Activated T-cell treated with anti-CD3 and anti-CD28 coated beads for 4 hours (primary cell): ENCODE measurements around the gene RAB3D.
"Not testable (repeated sequence)": the region's sequence is repeated elsewhere in the genome, so short reads cannot be mapped to it uniquely, and the experiment has no call there.

Experiments
- DNase-seq: peaks from one replicate; pipeline ENCODE4 v3.0.0-alpha.2; 2020

The RAB3D gene

GRCh38 chr19:11339254-11340098 lies at the start of gene RAB3D:
Gene RAB3D, minus strand, starts transcription at chr19:11339657. Its CDS starts 2,258 bp downstream, at chr19:11337399.
- DNase-seq: peak; percentile 76

DNA sequence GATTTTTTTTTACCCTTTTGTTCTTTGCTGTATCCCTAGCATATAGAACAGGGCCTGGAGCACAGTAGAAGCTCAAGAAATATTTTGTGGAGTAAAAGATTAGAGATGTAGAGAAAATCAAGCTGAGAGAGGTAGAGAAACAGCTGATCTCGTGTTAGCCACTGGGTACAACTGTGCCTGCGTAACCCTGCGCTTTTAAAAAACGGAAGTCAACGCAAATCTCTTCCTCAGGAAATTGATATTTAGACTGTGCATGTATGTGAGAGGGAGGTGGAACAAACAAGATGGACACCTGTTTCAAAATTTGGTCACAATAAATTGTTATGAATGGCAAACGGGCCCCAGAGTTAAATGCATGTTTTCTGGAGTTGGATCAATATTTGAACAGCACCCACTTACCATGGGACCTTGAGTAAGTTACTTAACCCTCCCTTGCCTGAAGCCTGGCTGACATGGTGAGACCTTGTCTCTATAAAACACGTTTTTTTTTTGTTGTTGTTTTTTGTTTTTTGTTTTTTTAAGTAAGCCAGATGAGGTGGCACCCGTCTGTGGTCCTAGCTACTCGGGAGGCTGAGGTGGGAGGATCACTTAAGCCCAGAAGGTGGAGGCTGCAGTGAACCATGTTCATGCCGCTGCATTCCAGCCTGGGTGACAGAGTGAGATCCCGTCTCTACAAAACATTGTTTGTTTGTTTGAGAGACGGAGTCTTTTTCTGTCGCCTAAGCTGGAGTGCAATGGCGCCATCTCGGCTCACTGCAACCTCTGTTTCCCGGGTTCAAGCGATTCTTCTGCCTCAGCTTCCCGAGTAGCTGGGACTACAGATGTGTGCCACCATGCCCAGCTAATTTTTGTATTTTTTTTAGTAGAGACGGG lies 47.9 kb upstream of the RAB3D start:
- no peak for DNase-seq

- no peak for DNase-seq
Measured at GRCh38 chr19:11384778-11385129, 45.3 kb upstream of the RAB3D start.

DNA sequence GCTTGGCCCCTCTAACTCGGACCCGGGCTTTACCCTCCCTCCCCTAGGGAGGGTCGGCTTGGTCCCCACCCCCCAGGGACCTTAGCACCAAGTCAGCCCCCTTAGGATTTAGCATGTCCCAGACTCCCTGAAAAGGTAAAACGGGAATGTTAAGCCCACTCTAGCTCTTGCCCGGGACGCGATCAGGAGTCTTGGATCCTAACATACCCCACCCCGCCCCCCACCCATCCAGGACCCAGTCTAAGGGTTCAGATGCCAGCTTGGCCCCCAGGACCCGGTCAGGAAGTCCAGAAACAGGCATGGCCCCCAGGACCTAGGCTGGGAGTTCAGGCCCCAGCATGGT lies 44.2 kb upstream of the RAB3D start:
- DNase-seq: no peak

DNA sequence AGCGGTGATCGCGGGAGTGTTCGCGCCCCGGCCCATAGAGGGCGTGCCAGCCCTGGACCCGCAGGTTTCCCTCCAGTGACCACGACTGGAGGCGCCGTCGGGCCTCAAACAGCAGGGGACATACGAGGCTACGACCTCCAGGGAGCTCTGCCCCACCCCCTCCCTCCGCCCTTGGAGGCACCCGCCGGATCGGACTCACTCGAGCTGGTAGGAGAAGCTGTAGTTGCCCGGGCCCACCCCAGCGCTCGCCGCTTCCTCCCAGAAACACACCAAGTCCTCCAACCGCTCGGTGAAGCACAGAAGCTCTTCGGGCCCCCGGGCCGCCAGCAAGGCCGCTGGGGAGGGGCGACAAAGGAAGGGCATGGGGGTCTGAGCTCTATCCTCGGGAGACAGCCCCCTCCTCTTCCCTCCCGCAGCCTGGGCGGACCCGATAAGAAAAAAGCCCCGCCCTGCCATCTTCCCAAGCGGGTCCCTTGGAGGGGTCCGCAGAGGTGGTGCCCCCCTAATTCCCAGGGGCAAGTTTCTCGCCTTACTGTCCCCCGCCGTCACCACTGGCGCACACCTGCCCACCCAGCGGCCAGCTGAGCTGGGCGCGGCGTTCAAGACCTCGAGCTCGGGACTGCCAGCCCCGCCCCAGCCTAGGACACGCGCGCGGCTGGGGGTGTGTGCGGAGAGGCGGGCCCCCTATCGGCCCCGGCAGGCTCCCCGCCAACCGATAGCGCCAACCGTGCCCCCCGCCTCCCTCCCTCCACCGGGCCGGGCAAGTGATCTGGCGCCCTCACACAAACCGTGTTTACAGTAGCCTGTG lies 43.6 kb upstream of the RAB3D start:
- DNase-seq: no peak

GRCh38 chr19:11380653-11381537 lies 41.4 kb upstream of the RAB3D start:
- DNase-seq: peak; percentile 94

- no peak for DNase-seq
Measured at GRCh38 chr19:11379857-11380350, 40.4 kb upstream of the RAB3D start.

GRCh38 chr19:11379269-11379845 lies 39.9 kb upstream of the RAB3D start:
- not testable (repeated sequence) for DNase-seq

- DNase-seq: no peak
Measured at GRCh38 chr19:11378319-11379189, 39.1 kb upstream of the RAB3D start.

- no peak for DNase-seq
Measured at GRCh38 chr19:11377756-11378155, 38.3 kb upstream of the RAB3D start.

DNA sequence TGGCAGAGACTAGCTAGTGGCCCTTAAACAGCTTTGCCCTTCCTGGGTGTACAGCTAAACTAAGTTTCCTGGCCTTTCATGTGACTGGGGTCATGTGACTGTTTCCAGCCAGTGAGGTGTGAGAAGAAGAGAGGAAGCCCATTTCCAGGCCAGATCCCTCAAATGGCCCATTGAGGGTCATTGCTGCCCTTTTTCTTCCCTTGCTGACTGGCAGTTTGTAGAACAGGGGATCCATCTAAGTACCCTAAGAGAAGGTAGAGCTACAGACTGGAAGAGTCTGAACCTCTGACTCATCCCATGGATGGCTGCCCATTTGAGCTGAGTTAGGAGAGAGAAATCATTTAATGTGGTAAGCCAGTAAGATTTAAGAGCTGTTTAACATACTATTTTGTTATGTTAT lies 37.8 kb upstream of the RAB3D start:
- no peak for DNase-seq

- DNase-seq: peak; percentile 38
Measured at GRCh38 chr19:11375143-11375948, 35.9 kb upstream of the RAB3D start.

DNA sequence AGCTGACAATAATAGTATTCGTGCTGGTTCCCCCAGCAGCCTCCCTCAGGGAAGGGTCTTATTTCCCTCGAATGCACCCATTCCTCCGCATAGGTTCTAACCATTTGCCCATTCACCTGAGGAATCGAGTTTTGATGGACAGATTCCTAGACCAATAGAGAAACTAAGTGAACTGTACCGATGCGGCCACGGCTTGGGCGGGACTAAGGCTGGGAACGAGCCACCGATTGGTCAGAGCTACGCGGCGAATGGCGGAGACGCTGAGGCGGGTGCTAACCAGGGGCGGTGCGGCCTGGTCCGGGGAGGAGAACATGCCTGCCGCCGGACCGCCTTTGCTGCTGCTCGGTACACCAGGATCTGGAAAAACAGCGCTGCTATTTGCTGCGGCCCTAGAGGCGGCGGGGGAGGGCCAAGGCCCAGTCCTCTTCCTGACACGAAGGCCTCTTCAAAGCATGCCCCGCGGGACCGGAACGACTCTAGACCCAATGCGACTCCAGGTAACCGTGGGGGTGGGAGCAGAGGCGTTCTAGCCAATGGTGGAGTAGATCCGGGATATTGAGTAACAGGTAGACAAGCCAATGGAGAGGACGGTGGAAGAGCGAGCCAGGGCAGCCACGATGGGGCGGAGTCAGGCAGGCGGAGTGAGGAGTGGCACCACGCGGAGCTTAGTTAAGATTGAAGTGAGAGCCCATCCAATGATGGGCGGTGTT lies 35.1 kb upstream of the RAB3D start, which contains the start of gene SWSAP1:
Gene SWSAP1 (plus strand): TSS at position 234 of the 710 bp plus-strand sequence. CDS start 15 bp downstream, at position 249.
- peak; percentile 94 for DNase-seq

- no peak for DNase-seq
Measured at GRCh38 chr19:11373885-11374432, 34.5 kb upstream of the RAB3D start.

- DNase-seq: no peak
Measured at GRCh38 chr19:11373166-11373884, 33.9 kb upstream of the RAB3D start.

- DNase-seq: no peak
Measured at GRCh38 chr19:11370744-11371143, 31.3 kb upstream of the RAB3D start.

- DNase-seq: no peak
Measured at GRCh38 chr19:11367528-11367927, 28.1 kb upstream of the RAB3D start.
